ENCODE data around the gene TAAR1.

The TAAR1 gene

GRCh38 chr6:132690678-132691077 is 31.7 kb upstream of the TAAR1 start:
- TF ChIP-seq CTCF (IDR thresholded peaks at IDR 0.05) = no peak

GRCh38 chr6:132687306-132687705 is 28.3 kb upstream of the TAAR1 start:
- no peak for TF ChIP-seq CTCF (IDR thresholded peaks at IDR 0.05)

DNA sequence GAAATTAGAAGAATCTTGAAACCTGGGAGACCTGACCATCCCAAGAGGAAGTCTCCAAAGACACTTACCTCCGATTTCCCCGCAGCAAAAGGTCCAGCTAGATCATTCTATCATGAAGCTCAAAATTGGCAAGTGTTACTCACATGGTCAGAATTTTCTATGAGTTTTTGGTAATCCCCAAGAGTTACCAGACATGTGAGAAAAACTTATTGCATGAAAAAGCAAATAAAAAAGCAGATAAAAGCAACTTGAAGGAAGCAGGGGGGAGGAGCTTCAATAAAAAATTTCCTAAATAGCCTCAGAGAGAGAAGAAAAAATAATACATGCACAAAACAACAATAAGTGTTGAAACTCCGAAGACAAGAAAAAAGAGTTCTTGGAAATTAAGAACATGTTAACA is 27.5 kb upstream of the TAAR1 start:
- no peak for TF ChIP-seq CTCF (IDR thresholded peaks at IDR 0.05)

- no peak for TF ChIP-seq CTCF (IDR thresholded peaks at IDR 0.05)
Measured at GRCh38 chr6:132685009-132685408, 26.0 kb upstream of the TAAR1 start.

DNA sequence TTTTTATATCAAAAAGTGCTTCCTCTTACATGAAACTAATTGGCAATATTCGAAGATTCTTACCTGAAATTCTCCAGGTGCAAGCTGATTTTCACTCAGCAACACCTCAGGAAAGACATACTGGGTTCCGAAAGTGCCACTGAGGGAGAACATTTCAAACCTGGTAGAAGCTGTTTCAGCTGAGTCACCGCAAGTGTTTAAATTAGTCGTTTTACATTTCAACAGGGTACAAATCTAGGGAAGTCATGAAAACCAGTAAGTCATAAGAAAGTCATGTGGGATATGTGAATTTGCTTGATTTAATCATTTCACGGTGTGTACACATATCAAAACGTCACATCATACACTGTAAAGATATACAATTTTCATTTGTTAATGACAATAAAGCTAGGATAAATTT is 25.3 kb upstream of the TAAR1 start:
- no peak for TF ChIP-seq CTCF (IDR thresholded peaks at IDR 0.05)

DNA sequence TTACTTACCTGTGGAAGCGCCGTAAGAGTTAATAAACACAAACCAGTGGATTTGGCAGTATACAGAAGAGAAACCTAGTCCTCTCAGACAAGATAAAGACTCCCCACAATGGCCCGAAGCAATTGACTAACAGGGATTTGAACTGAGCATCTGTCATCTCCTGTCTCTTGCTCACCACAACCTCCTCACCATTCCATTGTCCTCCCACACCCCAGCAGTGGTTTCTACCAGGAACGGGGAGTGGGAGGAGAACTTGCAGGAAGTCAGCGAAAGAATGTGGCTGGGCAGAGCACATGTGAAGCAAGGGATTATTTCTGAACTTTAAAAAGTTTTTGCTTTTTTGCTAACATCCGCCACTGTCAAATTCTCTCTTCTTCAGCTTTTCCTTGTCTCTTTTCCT is 24.6 kb upstream of the TAAR1 start:
- TF ChIP-seq CTCF (IDR thresholded peaks at IDR 0.05) = no peak

DNA sequence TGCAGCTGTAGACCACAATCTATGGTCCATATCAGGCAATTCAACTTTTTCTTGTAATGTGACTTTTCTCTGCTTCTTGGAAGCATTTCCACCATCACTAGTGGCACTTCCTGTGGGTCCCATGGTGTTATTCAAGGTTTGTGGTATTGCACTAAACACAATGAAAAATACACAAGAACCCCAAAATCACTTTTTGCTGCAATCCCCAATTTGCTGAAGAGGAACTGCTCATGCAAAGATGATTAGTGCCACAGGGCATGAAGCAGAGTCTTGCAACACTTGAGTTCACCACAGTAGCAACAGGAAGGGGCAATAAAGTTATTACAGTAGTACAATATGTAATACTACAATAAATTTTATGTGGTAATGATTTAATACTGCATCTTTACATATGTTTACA is 16.8 kb upstream of the TAAR1 start:
- TF ChIP-seq CTCF (IDR thresholded peaks at IDR 0.05) = no peak

- no peak for TF ChIP-seq CTCF (IDR thresholded peaks at IDR 0.05)
Measured at GRCh38 chr6:132675002-132675401, 16.0 kb upstream of the TAAR1 start.

Measured in LNCAP (cell line).